ENCODE data around the gene APOL1. TPM values are rescaled to one million over a fixed set of nuclear protein-coding genes. Genes with fewer than 3 reads are reported as not detected.

The APOL1 gene
- total and polyA plus RNA-seq, 9 of the 15 experiments (the other 6 are each of a cell fraction or from before 2014, with no cell fraction given) = 2.5 to 9.7 (median 5.6) TPM

GRCh38 chr22:36294293-36294620, 41.3 kb downstream of the APOL1 start:
- 92% methylated on average over 4 of the region's 7 CpGs for WGBS (ENCODE audit: insufficient coverage, low coverage, missing lambda C conversion rate)
- DNase-seq (ENCODE audit: extremely low read depth in 1 of 4, low spot score in 3 of 4) = no peak
- no TSS peak for BruUV-seq (replicated peaks)
- Histone ChIP-seq H2AFZ (ENCODE audit: low read depth, low read length) (no peak overlapping the region), H3K9me1 (ENCODE audit: control insufficient read depth, insufficient read depth, low read length) (no peaks in the 10 kb centered on the region), H3K4me2 (ENCODE audit: insufficient read depth, low read length) (no peak overlapping the region), H3K27ac (ENCODE audit: extremely low read depth, low read depth, low read length) (no peak overlapping the region), H3K79me2 (ENCODE audit: control insufficient read depth, insufficient read depth, low read length) (no peaks in the 10 kb centered on the region), H3K4me1 (replicated peaks in 1 of 2; ENCODE audit: control insufficient read depth in 2 of 2, insufficient read depth in 2 of 2, low read length in 2 of 2) (peaks cover 0 to 8% of the 10 kb centered on the region in 2 experiments; a peak in 1 of 5 replicates), H3K36me3 (ENCODE audit: control insufficient read depth, insufficient read depth, low read length) (peaks cover 80% of the 10 kb centered on the region; the same call in 2 of the 3 replicates), H3K4me3 (no peak overlapping the region), H3K27me3 (ENCODE audit: control insufficient read depth in 2 of 2, insufficient read depth in 2 of 2, low read length in 2 of 2) (no peaks in the 10 kb centered on the region), H3K9me3 (replicated peaks; ENCODE audit: control insufficient read depth, insufficient read depth, low read depth, low read length) (no peaks in the 10 kb centered on the region), H3K9ac (ENCODE audit: insufficient read depth in 1 of 2, low read depth in 2 of 2, low read length in 2 of 2) (no peak overlapping the region), H4K20me1 (replicated peaks; ENCODE audit: control insufficient read depth, insufficient read depth, low read length) (no peaks in the 10 kb centered on the region)
- no peak for ATAC-seq
- no peak for TF ChIP-seq CBX8 (IDR thresholded peaks at IDR 0.05; ENCODE audit: borderline replicate concordance, extremely low read depth, low read depth, low read length, poor library complexity, severe bottlenecking)
- no peak for TF ChIP-seq ZNF124 (CRISPR knock-in tag; IDR thresholded peaks at IDR 0.05)
- TF ChIP-seq TOE1 (IDR thresholded peaks at IDR 0.05; ENCODE audit: borderline replicate concordance) = no peak
- no peak for TF ChIP-seq TOE1 (CRISPR knock-in tag; IDR thresholded peaks at IDR 0.05; ENCODE audit: borderline replicate concordance, low read depth)
- TF ChIP-seq UBTF (IDR thresholded peaks at IDR 0.05; ENCODE audit: borderline replicate concordance in 1 of 2, low read depth in 2 of 2, low read length in 2 of 2) = no peak
- no peak for TF ChIP-seq ZNF707 (CRISPR knock-in tag; conservative IDR thresholded peaks at IDR 0.05)
- no peak for TF ChIP-seq SRF (CRISPR knock-in tag; IDR thresholded peaks at IDR 0.05)
- no peak for TF ChIP-seq FOXP1 (CRISPR knock-in tag; IDR thresholded peaks at IDR 0.05)
- TF ChIP-seq NR3C1 (CRISPR knock-in tag; IDR thresholded peaks at IDR 0.05) = no peak
- TF ChIP-seq CREM (IDR thresholded peaks at IDR 0.05; ENCODE audit: low read depth) = no peak
- TF ChIP-seq PATZ1 (CRISPR knock-in tag; IDR thresholded peaks at IDR 0.05; ENCODE audit: borderline replicate concordance) = no peak
- TF ChIP-seq FUS (optimal IDR thresholded peaks at IDR 0.05; ENCODE audit: low read depth, low read length) = no peak
- no peak for TF ChIP-seq TAL1 (IDR thresholded peaks at IDR 0.05)
- no peak for TF ChIP-seq ZNF41 (CRISPR knock-in tag; conservative IDR thresholded peaks at IDR 0.05)
- TF ChIP-seq ARID3B (CRISPR knock-in tag; IDR thresholded peaks at IDR 0.05; ENCODE audit: borderline replicate concordance) = no peak
- TF ChIP-seq SREBF2 (CRISPR knock-in tag; IDR thresholded peaks at IDR 0.05) = no peak
- TF ChIP-seq ZNF77 (CRISPR knock-in tag; IDR thresholded peaks at IDR 0.05) = no peak
- TF ChIP-seq ZC3H4 (CRISPR knock-in tag; IDR thresholded peaks at IDR 0.05; ENCODE audit: borderline replicate concordance) = no peak
- in situ Hi-C loops (cut with MboI) = no loop called here
- no peak for FAIRE-seq
- intact Hi-C loops (cut with micrococcal nuclease) = no loop called here
- CTCF ChIA-PET (ENCODE audit: low intra/inter-chr PET ratio) = no interaction called here
- POLR2A ChIA-PET = no interaction called here

All from K562 (cell line).